Osteocyte (in vitro differentiated cells): ENCODE measurements around the gene ABCA13. TPM values are rescaled to one million over a fixed set of nuclear protein-coding genes. Genes with fewer than 3 reads are reported as not detected.

Experiments
- DNase-seq: peaks from one replicate; pipeline ENCODE4 v3.0.0; 2021; ENCODE audit warnings: mixed read lengths; ENCODE audit not compliant: unreplicated experiment; ENCODE audit errors: extremely low spot score
- H3K27ac Mint-ChIP-seq: one replicate; pipeline ENCODE4 v1.8.0; 2021; ENCODE audit warnings: mild to moderate bottlenecking, mixed read lengths; ENCODE audit not compliant: unreplicated experiment
- H3K27me3 Mint-ChIP-seq: one replicate; pipeline ENCODE4 v1.8.0; 2021; ENCODE audit warnings: mixed read lengths; ENCODE audit not compliant: unreplicated experiment
- H3K36me3 Mint-ChIP-seq: one replicate; pipeline ENCODE4 v1.8.0; 2021; ENCODE audit warnings: mixed read lengths; ENCODE audit not compliant: unreplicated experiment
- H3K4me1 Mint-ChIP-seq: one replicate; pipeline ENCODE4 v1.8.0; 2021; ENCODE audit warnings: mixed read lengths; ENCODE audit not compliant: unreplicated experiment
- H3K4me3 Mint-ChIP-seq: one replicate; pipeline ENCODE4 v1.8.0; 2021; ENCODE audit warnings: mild to moderate bottlenecking, moderate library complexity, mixed read lengths; ENCODE audit not compliant: unreplicated experiment
- H3K9me3 Mint-ChIP-seq: one replicate; pipeline ENCODE4 v1.8.0; 2021; ENCODE audit warnings: mixed read lengths; ENCODE audit not compliant: unreplicated experiment
- total RNA-seq: library from RNA; stranded (reverse); gene quantifications from 2 replicates; pipeline ENCODE4 v1.2.1, GENCODE V29; 2021
- TF ChIP-seq, protein P1 (sequence below): fragments of 200-600 bp; sonication (generic); IDR thresholded peaks from 2 replicates; pipeline ENCODE4 v1.5.0; 2021; ENCODE audit warnings: antibody characterized with exemption, mild to moderate bottlenecking, moderate library complexity

The ABCA13 gene
- total RNA-seq, 1 donor from 2014 or later: 1.1 TPM

DNA sequence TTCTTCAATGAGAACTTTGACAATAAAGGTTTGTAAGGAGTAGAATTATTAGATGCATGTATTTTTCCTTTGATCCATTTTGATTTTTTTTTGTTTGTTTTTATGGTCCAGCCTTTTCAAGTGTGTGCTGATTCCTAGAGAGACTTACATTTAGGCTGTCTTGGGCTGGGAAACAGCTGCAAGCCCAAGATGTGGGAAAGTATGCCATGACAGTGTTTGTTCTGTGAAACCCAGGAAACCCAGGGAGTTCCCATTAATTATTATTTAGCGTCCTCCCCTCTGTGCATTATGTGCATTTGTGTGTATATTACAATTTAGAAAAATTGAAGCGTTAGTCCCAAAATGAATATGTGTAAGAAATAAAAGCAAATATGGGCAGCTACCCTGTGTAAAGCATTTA lies 216.7 kb downstream of the ABCA13 start:
- TF ChIP-seq, protein P1, sequence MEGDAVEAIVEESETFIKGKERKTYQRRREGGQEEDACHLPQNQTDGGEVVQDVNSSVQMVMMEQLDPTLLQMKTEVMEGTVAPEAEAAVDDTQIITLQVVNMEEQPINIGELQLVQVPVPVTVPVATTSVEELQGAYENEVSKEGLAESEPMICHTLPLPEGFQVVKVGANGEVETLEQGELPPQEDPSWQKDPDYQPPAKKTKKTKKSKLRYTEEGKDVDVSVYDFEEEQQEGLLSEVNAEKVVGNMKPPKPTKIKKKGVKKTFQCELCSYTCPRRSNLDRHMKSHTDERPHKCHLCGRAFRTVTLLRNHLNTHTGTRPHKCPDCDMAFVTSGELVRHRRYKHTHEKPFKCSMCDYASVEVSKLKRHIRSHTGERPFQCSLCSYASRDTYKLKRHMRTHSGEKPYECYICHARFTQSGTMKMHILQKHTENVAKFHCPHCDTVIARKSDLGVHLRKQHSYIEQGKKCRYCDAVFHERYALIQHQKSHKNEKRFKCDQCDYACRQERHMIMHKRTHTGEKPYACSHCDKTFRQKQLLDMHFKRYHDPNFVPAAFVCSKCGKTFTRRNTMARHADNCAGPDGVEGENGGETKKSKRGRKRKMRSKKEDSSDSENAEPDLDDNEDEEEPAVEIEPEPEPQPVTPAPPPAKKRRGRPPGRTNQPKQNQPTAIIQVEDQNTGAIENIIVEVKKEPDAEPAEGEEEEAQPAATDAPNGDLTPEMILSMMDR: no peak
- peaks cover 3% of the 10 kb centered on the region for H3K27me3 Mint-ChIP-seq
- no peak overlapping the region for H3K27ac Mint-ChIP-seq

DNA sequence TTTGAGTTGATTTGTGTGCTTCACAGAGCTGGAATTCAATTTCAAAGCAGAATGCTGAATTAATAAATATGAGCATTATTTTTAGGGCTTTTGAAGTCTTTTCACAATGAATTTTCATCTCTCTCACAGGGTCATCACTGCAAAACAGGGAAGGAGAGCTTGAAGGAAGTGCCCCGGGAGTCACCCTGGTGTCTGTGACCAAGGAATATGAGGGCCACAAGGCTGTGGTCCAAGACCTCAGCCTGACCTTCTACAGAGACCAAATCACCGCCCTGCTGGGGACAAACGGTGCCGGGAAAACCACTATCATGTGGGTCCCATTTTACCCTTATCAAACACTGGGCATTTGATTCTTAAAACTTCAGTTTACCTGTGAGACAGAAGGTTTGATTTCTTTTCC lies 217.7 kb downstream of the ABCA13 start:
- TF ChIP-seq, protein P1: no peak
- peaks cover 3% of the 10 kb centered on the region for H3K27me3 Mint-ChIP-seq
- H3K27ac Mint-ChIP-seq: no peak overlapping the region
- no peak for DNase-seq
- H3K9me3 Mint-ChIP-seq: no peaks in the 10 kb centered on the region
- H3K4me3 Mint-ChIP-seq: no peak overlapping the region
- peaks cover 2% of the 10 kb centered on the region for H3K4me1 Mint-ChIP-seq
- H3K36me3 Mint-ChIP-seq: no peaks in the 10 kb centered on the region

More for the DNA sequence above, 216.7 kb downstream of the ABCA13 start:
- no peak for DNase-seq
- no peaks in the 10 kb centered on the region for H3K36me3 Mint-ChIP-seq
- H3K4me3 Mint-ChIP-seq: no peak overlapping the region
- no peaks in the 10 kb centered on the region for H3K9me3 Mint-ChIP-seq
- H3K4me1 Mint-ChIP-seq: peaks cover 2% of the 10 kb centered on the region

DNA sequence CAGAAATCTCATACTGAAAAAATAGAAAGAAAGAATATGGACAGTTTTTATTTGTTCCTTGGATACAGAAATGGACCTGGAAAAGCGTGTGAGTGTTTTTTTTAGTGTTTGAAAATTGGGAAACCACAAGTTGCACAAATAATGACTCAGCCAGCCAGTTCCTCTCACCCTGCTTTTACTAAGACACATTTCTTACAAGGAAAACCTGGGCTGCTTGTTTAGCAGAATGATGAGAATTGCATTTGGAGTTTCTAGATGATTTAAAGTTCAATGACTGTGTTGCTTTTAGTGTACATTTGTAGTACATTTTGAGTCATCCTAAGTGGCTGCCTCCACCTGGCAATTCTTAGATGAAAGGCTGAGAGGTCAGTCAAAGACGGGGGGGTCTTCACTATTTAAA lies 218.7 kb downstream of the ABCA13 start:
- Mint-ChIP-seq H3K9me3 (no peaks in the 10 kb centered on the region), H3K36me3 (no peaks in the 10 kb centered on the region), H3K4me3 (no peak overlapping the region), H3K27ac (no peak overlapping the region), H3K4me1 (peaks cover 2% of the 10 kb centered on the region), H3K27me3 (peaks cover 3% of the 10 kb centered on the region)
- DNase-seq: no peak
- TF ChIP-seq, protein P1: no peak

DNA sequence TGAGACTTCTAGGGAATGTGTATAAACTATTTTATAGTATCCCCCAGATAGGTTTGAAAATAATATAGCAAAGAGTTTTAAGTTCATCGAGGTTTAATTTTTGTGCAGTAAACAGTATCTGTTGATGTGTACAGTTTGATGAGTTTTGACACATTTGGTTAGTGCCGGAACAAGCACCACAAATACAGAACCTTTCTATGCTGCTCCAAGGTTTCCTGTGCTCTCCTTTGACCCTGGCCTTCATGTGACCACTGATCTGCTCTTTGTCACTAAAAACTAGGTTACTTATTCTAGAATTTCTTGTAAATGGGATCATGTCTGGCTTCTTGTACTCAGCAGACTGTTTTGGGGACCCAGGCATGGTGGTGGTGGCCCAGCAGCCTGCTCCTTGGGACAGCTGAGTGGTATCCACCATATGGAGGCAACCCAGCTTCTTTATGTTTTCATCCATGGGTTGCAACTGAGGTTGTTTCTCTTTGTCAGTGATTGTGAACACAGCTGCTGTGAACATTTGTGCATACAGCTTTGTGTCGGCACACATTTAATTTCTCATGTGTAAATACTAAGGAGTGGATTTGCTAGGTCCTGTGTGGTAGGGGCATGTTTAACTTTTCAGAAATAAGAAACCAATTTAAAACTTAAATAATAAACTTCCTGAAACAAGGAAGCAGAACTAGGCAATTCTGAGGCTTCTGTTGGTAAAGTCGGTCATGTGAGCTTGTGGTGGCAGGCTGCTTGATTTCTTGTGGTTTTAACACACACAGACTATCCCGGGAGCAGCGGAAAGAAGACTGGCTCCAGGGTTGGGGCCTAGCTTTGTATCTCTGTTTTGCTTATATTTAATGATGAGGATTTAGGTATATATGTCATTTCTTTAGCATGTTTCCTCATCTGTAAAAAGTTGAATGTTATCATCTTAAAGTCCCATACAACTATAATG lies 219.4 kb downstream of the ABCA13 start:
- Mint-ChIP-seq H3K36me3 (no peaks in the 10 kb centered on the region), H3K4me3 (no peak overlapping the region), H3K9me3 (no peaks in the 10 kb centered on the region), H3K4me1 (peaks cover 2% of the 10 kb centered on the region), H3K27me3 (peaks cover 3% of the 10 kb centered on the region), H3K27ac (no peak overlapping the region)
- TF ChIP-seq, protein P1: no peak
- DNase-seq: no peak

DNA sequence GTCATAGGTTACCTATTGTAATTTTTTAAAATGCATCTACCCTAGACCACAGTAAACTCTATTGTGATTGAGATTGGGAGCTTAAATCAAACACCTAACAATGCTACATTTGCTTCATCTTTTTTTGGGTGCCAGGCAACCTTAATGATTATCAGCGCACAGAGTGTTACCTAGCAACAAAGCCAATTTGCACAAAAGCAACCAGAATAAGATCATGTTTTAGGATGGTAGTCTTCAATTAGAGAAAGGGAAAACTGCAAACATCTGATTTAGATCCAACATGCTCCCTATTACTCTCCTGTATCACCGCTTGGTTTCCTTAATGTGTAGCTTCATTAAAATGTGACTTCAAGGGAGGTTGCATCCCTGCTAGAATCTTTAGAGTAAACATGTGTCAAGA lies 226.9 kb downstream of the ABCA13 start:
- TF ChIP-seq, protein P1: no peak
- Mint-ChIP-seq H3K4me3 (no peak overlapping the region), H3K27ac (no peak overlapping the region), H3K27me3 (no peaks in the 10 kb centered on the region), H3K4me1 (no peaks in the 10 kb centered on the region), H3K9me3 (no peaks in the 10 kb centered on the region), H3K36me3 (no peaks in the 10 kb centered on the region)
- DNase-seq: no peak
